GM12878 (cell line): ENCODE measurements around the gene SPIRE1. TPM values are rescaled to one million over a fixed set of nuclear protein-coding genes. Genes with fewer than 3 reads are reported as not detected.

Experiments
- ATAC-seq: fragments of 200-7000 bp; cut with Tn5 transposase; 3 replicates; pipeline ENCODE4 v1.9.1; 2020; ENCODE audit warnings: mild to moderate bottlenecking, moderate library complexity
- BruUV-seq: library from RNA; stranded (reverse); fragments of 400-500 nt; replicated peaks from 2 replicates; lab custom pipeline; 2021; lab: Mats Ljungman, UMichigan
- CTCF ChIA-PET: fragments of 300-600 bp; sonication (Branson Sonifier 250); formaldehyde crosslinking; extraction: SDS; loops from one replicate; lab custom pipeline; 2021; ENCODE audit warnings: inconsistent platforms; lab: Yijun Ruan, JAX
- POLR2A ChIA-PET: fragments of 350-600 bp; formaldehyde crosslinking; extraction: SDS; loops from one replicate; lab custom pipeline; 2021; ENCODE audit warnings: inconsistent platforms; lab: Charles Lee
- RAD21 ChIA-PET: fragments of 300-600 bp; sonication (Branson Sonifier 250); formaldehyde crosslinking; loops from one replicate; lab custom pipeline; 2023; ENCODE audit warnings: antibody characterized with exemption; ENCODE audit not compliant: unreplicated experiment; lab: Charles Lee
- SMC1A ChIA-PET: fragments of 300-600 bp; sonication (Branson Sonifier 250); formaldehyde crosslinking; loops from one replicate; lab custom pipeline; 2023; ENCODE audit not compliant: unreplicated experiment, uncharacterized antibody; lab: Charles Lee
- DNase-seq: peaks from one replicate; pipeline ENCODE4 v3.0.0-alpha.2; 2011; ENCODE audit warnings: low read depth, low spot score
- FAIRE-seq: peaks from 3 replicates; lab custom pipeline; 2011; peaks lifted over from hg19 to GRCh38; lab: Jason Lieb, UNC
- H2AFZ ChIP-seq: 2 replicates; pipeline ENCODE4 v1.6.0; 2011; ENCODE audit warnings: low read depth, low read length, control low read depth; ENCODE audit not compliant: control insufficient read depth
- H3K27ac ChIP-seq: 2 replicates; pipeline ENCODE4 v1.5.1; 2011; ENCODE audit warnings: control low read depth; ENCODE audit not compliant: control insufficient read depth, insufficient read depth
- H3K27me3 ChIP-seq, 2 experiments: replicated peaks in 1 of 2; 2 replicates each; pipeline versions ENCODE4 v1.6.0 to v1.6.1; 2011; ENCODE audit warnings: low read length in 1 of 2; ENCODE audit not compliant: control insufficient read depth in 2 of 2, insufficient read depth in 2 of 2
- H3K36me3 ChIP-seq, 2 experiments: 2 replicates each; pipeline ENCODE4 v1.5.1; 2011; ENCODE audit warnings: low read length in 1 of 2; ENCODE audit not compliant: control insufficient read depth in 2 of 2, insufficient read depth in 2 of 2
- H3K4me1 ChIP-seq: 2 replicates; pipeline ENCODE4 v1.6.1; 2011; ENCODE audit warnings: mild to moderate bottlenecking, low read length, moderate library complexity, mixed read lengths; ENCODE audit not compliant: control insufficient read depth, insufficient read depth
- H3K4me2 ChIP-seq: 2 replicates; pipeline ENCODE4 v1.6.0; 2011; ENCODE audit warnings: control low read depth; ENCODE audit not compliant: control insufficient read depth, insufficient read depth
- H3K4me3 ChIP-seq: fragments of 200-600 bp; sonication (generic); 2 replicates; pipeline ENCODE4 v1.5.1; 2016
- H3K79me2 ChIP-seq: 2 replicates; pipeline ENCODE4 v1.6.0; 2011; ENCODE audit warnings: low read length; ENCODE audit not compliant: control insufficient read depth, insufficient read depth
- H3K9ac ChIP-seq: 2 replicates; pipeline ENCODE4 v1.8.0; 2011; ENCODE audit warnings: low read length, control low read depth, mixed read lengths; ENCODE audit not compliant: control insufficient read depth, insufficient read depth
- H3K9me3 ChIP-seq: replicated peaks from 3 replicates; pipeline ENCODE4 v1.5.1; 2011; ENCODE audit warnings: mild to moderate bottlenecking, low read length; ENCODE audit not compliant: control insufficient read depth, insufficient read depth
- H4K20me1 ChIP-seq: 2 replicates; pipeline ENCODE4 v1.6.0; 2011; ENCODE audit not compliant: control insufficient read depth, insufficient read depth
- ATF2 ChIP-seq: IDR thresholded peaks from 2 replicates; pipeline ENCODE4 v1.6.1; 2012; ENCODE audit warnings: low read length, inconsistent platforms
- ATF7 ChIP-seq: fragments of 450-650 bp; IDR thresholded peaks from 2 replicates; pipeline ENCODE4 v1.6.1; 2016; ENCODE audit warnings: low read depth, mild to moderate bottlenecking
- BCLAF1 ChIP-seq: fragments of 450-650 bp; IDR thresholded peaks from 2 replicates; pipeline ENCODE4 v1.6.1; 2017; ENCODE audit warnings: antibody characterized with exemption, mild to moderate bottlenecking, moderate library complexity
- BMI1 ChIP-seq: fragments of 450-650 bp; IDR thresholded peaks from 2 replicates; pipeline ENCODE4 v1.6.1; 2016; ENCODE audit warnings: mild to moderate bottlenecking, moderate library complexity, borderline replicate concordance
- KLF5 ChIP-seq: fragments of 450-650 bp; IDR thresholded peaks from 2 replicates; pipeline ENCODE4 v1.6.1; 2014; ENCODE audit warnings: mild to moderate bottlenecking; ENCODE audit not compliant: partially characterized antibody
- NFYA ChIP-seq: IDR thresholded peaks from 2 replicates; pipeline ENCODE4 v1.6.1; 2011; ENCODE audit warnings: low read depth, mild to moderate bottlenecking, low read length, improper control_type of control experiment, borderline replicate concordance
- PRDM15 ChIP-seq: fragments of 450-650 bp; formaldehyde crosslinking; IDR thresholded peaks from 2 replicates; pipeline ENCODE4 v1.4.0; 2020; ENCODE audit warnings: mild to moderate bottlenecking, moderate library complexity
- SMARCA5 ChIP-seq: fragments of 450-650 bp; IDR thresholded peaks from 2 replicates; pipeline ENCODE4 v1.6.1; 2017; ENCODE audit warnings: mild to moderate bottlenecking
- SP1 ChIP-seq: IDR thresholded peaks from one replicate; pipeline ENCODE4 v1.6.1; 2011; ENCODE audit warnings: low read depth, low read length
- STAT3 ChIP-seq: IDR thresholded peaks from 2 replicates; pipeline ENCODE4 v1.6.1; 2011; ENCODE audit warnings: low read depth, low read length, improper control_type of control experiment
- SUPT20H ChIP-seq: IDR thresholded peaks from 2 replicates; pipeline ENCODE4 v1.6.1; 2011; ENCODE audit warnings: low read depth, mild to moderate bottlenecking, low read length, moderate library complexity, borderline replicate concordance; ENCODE audit not compliant: control insufficient read depth
- TAF1 ChIP-seq: IDR thresholded peaks from 2 replicates; pipeline ENCODE4 v1.6.1; 2011; ENCODE audit warnings: mild to moderate bottlenecking, low read depth, low read length, borderline replicate concordance
- ZBTB33 ChIP-seq: fragments of 450-650 bp; IDR thresholded peaks from 2 replicates; pipeline ENCODE4 v1.6.1; 2017; ENCODE audit warnings: mild to moderate bottlenecking
- in situ Hi-C: fragments of 300-500 bp; cut with MboI; formaldehyde crosslinking; loops from 9 replicates; pipeline ENCODE4 v1.14.3; 2018; ENCODE audit warnings: mixed read lengths
- intact Hi-C: fragments of 100-400 bp; cut with micrococcal nuclease; formaldehyde crosslinking; loops from one replicate; pipeline ENCODE4 v1.14.2; 2022; ENCODE audit not compliant: unreplicated experiment
- polyA plus RNA-seq, 11 experiments: library from polyadenylated mRNA; depleted of rRNA in 4 of 11; unstranded in 6 of 11; stranded (reverse) in 5 of 11; fragments of >200 nt; fragmentation: Nextera tagmentation in 4 of 11; fragmentation: Illumina TruSeq in 1 of 11; extraction: Ambion mirVana in 4 of 11; extraction: Trizol in 1 of 11; gene quantifications; 1 replicate in 1 of 11; 2 replicates in 10 of 11; pipeline versions ENCODE4 v1.2.1 to v1.2.3, GENCODE V29; 2011 to 2016; ENCODE audit warnings: inconsistent platforms in 2 of 11, missing spikeins in 2 of 11, low read depth in 1 of 11
- total RNA-seq, 4 experiments: library from RNA; depleted of rRNA in 3 of 4; stranded (reverse); fragments of >200 nt in 3 of 4; fragmentation: Illumina TruSeq in 1 of 4; extraction: Trizol in 1 of 4; gene quantifications; 2 replicates each; pipeline versions ENCODE4 v1.2.1 to v1.2.3, GENCODE V29; 2013 to 2021

Gene SPIRE1
- total and polyA plus RNA-seq, 10 of the 15 experiments (the other 5 are each of a cell fraction or from before 2014, with no cell fraction given) = 0.18 to 9.2 (median 4.3) TPM

- Histone ChIP-seq H3K4me1 (no peaks in the 10 kb centered on the region), H3K4me2 (no peak overlapping the region), H3K79me2 (no peaks in the 10 kb centered on the region), H3K9me3 (no peaks in the 10 kb centered on the region), H3K36me3 (no peaks in the 10 kb centered on the region), H3K4me3 (no peak overlapping the region), H3K27ac (no peak overlapping the region), H2AFZ (no peak overlapping the region), H3K27me3 (no peaks in the 10 kb centered on the region; a peak in 1 of 4 replicates), H4K20me1 (no peaks in the 10 kb centered on the region), H3K9ac (no peak overlapping the region)
- no TSS peak for BruUV-seq
- SMC1A ChIA-PET = no interaction called here
- CTCF ChIA-PET = interaction anchor here (1.5 kb wide), 1 partner anchor 64 kb away, joined by 3 read pairs; no protein-coding TSS in a partner anchor
- TF ChIP-seq TAF1 = no peak
- no peak for TF ChIP-seq SP1
- no peak for TF ChIP-seq BCLAF1
- TF ChIP-seq SMARCA5 = no peak
- TF ChIP-seq KLF5 = no peak
- no peak for TF ChIP-seq STAT3
- no peak for TF ChIP-seq ATF7
- no peak for TF ChIP-seq PRDM15 (CRISPR knock-in tag)
- no peak for TF ChIP-seq ATF2
- TF ChIP-seq BMI1 = no peak
- no peak for TF ChIP-seq SUPT20H
- no peak for TF ChIP-seq NFYA
- TF ChIP-seq ZBTB33 = no peak
- RAD21 ChIA-PET = no interaction called here
- FAIRE-seq = no peak
- intact Hi-C loops (no loop called here), in situ Hi-C loops (no loop called here)
- POLR2A ChIA-PET = no interaction called here
- DNase-seq = no peak
- ATAC-seq = no peak
Observed at GRCh38 chr18:12479982-12480381, 177.9 kb downstream of the SPIRE1 start.
